GM18507 (cell line): Measurements from ENCODE around the gene TMEM225B.
"Not testable (repeated sequence)": the region's sequence is repeated elsewhere in the genome, so short reads cannot be mapped to it uniquely, and the experiment has no call there.

Experiments used
- DNase-seq: peaks from one replicate; pipeline ENCODE4 v3.0.0; 2011; ENCODE audit warnings: low read depth; ENCODE audit not compliant: insufficient read length; ENCODE audit errors: extremely low spot score
- FAIRE-seq: peaks from 2 replicates; lab custom pipeline; 2011; peaks lifted over from hg19 to GRCh38; lab: Jason Lieb, UNC

TMEM225B gene

DNA sequence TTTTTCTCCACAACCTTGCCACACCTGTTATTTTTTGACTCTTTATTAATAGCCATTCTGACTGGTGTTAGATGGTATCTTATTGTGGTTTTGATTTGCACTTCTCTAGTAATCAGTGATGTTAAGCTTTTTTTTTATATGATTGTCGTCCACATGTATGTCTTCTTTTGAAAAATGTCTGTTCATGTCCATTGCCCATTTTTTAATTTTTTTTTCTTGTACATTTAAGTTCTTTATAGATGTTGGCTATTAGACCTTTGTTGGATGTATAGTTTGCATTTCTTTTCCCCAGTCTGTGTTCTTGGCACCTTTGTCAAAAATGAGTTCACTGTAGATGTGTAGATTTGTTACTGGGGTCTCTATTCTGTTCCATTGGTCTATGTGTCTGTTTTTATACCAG is 47.5 kb downstream of the TMEM225B start:
- no peak for DNase-seq
- no peak for FAIRE-seq

DNA sequence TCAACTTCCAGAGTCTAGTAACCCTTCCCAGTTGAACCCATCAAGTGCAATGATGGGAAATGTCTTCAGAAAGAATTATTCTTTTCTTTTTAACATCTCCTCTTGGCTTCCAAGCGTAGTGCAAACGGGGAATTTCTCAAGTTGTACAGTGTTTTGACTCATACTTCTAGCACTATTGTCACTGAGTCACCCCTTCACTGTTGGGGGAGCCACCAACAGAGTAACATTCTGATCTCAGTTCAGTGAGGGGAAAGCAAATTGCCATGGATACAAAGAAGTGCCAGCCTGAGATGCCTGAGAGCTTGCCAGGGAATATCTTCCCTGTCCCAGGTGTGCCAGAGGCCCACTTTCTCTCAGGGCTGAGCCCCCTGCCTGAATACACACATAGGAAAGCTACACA is 50.8 kb downstream of the TMEM225B start:
- FAIRE-seq = no peak
- no peak for DNase-seq

DNA sequence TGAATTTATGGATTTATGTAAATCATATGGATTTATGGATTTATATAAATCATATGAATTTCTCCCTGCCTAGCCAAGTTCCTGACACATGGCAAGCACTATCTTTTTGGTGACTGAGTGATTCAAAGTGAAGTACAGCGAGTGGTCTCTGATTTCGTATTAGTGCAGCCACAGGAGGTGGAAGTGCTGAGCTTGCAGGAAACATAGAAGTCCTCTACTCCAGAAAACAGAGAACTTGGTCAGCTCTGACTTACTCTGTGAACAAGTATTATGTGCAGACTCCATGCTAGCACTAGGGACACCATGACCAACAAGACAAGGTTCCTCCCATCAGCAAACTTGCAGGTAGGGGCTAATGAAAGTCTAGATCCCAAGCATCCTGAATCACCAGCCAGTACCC is 53.2 kb downstream of the TMEM225B start:
- DNase-seq = no peak
- FAIRE-seq = no peak

DNA sequence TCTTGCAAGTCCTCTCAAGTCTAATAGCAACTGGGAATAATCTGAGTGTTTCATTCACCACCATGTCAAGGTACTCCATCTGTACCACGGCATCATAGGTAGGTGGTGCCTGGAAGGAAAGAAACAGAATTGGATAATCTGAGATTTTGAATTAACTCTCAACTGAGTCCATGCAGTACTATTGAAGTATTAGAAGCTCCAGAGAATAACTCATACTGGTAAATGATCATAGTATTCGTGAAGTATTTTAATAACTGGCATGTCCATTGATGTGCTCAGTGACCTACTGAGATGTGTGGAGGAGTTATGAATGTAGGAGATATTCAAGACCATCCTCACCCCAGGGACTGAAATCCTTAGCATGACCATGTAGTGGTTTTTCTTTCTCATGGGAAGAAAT is 54.6 kb downstream of the TMEM225B start:
- no peak for DNase-seq
- FAIRE-seq = no peak

DNA sequence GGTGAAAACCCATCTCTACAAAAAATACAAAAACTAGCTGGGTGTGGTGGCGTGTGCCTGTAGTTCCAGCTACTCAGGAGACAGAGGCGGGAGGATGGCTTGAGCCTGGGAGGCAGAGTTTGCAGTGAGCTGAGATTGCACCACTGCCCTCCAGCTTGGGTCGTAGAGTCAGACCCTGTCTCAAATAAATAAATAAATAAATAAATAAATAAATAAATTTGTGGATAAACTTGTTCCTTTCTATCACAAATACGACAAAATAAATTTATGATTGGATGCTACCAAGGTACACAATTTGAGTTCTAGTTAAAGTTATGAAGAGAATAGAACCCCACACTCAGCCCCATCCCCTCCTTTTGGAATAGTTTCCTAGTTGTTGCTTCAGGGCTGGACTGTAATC is 55.2 kb downstream of the TMEM225B start:
- FAIRE-seq, DNase-seq: not testable (repeated sequence)

DNA sequence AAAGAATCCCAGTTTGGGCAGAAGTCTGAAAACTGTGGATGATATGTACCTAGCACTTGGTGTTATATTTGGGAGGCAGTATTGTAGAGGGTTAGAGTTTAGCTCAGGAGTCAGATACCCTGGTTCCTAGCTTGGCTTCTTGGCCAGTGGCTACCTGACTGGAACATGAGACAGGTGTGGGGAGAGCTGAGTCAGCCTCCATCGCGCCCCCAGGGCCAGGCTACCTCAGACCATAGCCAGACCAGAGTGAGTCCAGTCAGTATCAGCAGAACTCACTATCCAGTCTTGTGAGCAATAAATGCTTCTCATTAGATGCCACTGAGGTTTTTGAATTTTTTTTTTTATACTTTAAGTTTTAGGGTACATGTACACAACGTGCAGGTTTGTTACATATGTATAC is 55.7 kb downstream of the TMEM225B start:
- DNase-seq (no peak), FAIRE-seq (no peak)

DNA sequence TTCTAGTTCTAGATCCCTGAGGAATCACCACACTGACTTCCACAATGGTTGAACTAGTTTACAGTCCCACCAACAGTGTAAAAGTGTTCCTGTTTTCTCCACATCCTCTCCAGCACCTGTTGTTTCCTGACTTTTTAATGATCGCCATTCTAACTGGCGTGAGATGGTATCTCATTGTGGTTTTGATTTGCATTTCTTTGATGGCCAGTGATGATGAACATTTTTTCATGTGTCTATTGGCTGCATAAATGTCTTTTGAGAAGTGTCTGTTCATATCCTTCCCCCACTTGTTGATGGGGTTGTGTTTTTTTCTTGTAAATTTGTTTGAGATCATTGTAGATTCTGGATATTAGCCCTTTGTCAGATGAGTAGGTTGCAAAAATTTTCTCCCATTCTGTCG is 56.6 kb downstream of the TMEM225B start:
- DNase-seq, FAIRE-seq: not testable (repeated sequence)

DNA sequence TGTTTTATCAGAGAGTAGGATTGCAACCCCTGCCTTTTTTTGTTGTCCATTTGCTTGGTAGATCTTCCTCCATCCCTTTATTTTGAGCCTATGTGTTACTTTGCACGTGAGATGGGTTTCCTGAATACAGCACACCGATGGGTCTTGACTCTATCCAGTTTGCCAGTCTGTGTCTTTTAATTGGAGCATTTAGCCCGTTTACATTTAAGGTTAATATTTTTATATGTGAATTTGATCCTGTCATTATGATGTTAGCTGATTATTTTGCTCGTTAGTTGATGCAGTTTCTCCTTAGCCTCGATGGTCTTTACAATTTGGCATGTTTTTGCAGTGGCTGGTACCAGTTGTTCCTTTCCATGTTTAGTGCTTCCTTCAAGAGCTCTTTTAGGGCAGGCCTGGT is 59.8 kb downstream of the TMEM225B start:
- FAIRE-seq, DNase-seq: not testable (repeated sequence)
